Measurements from ENCODE around the gene PCDHB4.

DNA sequence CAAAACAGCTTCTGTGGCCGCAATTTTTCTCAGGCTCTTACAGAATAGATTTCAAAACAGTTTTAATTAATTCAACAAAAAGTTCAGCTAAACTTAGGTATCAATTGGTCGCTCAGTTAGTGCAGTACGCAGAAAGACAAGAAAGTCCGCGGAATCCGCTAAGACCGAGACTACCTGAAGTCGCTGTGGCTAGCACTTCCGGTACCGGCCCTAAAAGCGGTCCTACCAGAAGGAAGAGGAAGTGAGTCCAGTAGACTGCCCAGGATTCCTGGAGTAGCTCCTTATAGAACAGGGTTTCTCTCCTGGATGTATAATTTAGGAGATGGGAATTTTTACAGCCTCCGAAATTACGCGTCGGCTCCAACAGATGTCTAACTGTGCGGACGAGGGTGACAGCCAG lies 43.8 kb upstream of the PCDHB4 start:
- TF ChIP-seq, protein P1, sequence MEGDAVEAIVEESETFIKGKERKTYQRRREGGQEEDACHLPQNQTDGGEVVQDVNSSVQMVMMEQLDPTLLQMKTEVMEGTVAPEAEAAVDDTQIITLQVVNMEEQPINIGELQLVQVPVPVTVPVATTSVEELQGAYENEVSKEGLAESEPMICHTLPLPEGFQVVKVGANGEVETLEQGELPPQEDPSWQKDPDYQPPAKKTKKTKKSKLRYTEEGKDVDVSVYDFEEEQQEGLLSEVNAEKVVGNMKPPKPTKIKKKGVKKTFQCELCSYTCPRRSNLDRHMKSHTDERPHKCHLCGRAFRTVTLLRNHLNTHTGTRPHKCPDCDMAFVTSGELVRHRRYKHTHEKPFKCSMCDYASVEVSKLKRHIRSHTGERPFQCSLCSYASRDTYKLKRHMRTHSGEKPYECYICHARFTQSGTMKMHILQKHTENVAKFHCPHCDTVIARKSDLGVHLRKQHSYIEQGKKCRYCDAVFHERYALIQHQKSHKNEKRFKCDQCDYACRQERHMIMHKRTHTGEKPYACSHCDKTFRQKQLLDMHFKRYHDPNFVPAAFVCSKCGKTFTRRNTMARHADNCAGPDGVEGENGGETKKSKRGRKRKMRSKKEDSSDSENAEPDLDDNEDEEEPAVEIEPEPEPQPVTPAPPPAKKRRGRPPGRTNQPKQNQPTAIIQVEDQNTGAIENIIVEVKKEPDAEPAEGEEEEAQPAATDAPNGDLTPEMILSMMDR (IDR thresholded peaks at IDR 0.05): no peak
- TF ChIP-seq POLR2A (IDR thresholded peaks at IDR 0.05): no peak

Data from adrenal gland (tissue), 5 donors.